GM19025 (cell line): ENCODE results near the gene IFNG-AS1.
A peak's percentile ranks its signal among the peaks of the same experiment; 100 is the strongest.

Source experiments
- ATAC-seq: cut with Tn5 transposase; IDR thresholded peaks from one replicate; pipeline ENCODE4 v1.9.1; 2021; ENCODE audit warnings: mild to moderate bottlenecking, low read depth, moderate library complexity; ENCODE audit not compliant: unreplicated experiment

Gene IFNG-AS1

GRCh38 chr12:67989184-67989920 lies at the start of gene IFNG-AS1:
IFNG-AS1 (plus strand) TSS chr12:67989447.
- ATAC-seq, result peak; percentile 26

- no peak for ATAC-seq
Measured at GRCh38 chr12:67939611-67940010, 49.6 kb upstream of the IFNG-AS1 start.

GRCh38 chr12:67940780-67941243 lies 48.4 kb upstream of the IFNG-AS1 start:
- ATAC-seq, result no peak

- no peak for ATAC-seq
Measured at GRCh38 chr12:67942724-67943123, 46.5 kb upstream of the IFNG-AS1 start.

DNA sequence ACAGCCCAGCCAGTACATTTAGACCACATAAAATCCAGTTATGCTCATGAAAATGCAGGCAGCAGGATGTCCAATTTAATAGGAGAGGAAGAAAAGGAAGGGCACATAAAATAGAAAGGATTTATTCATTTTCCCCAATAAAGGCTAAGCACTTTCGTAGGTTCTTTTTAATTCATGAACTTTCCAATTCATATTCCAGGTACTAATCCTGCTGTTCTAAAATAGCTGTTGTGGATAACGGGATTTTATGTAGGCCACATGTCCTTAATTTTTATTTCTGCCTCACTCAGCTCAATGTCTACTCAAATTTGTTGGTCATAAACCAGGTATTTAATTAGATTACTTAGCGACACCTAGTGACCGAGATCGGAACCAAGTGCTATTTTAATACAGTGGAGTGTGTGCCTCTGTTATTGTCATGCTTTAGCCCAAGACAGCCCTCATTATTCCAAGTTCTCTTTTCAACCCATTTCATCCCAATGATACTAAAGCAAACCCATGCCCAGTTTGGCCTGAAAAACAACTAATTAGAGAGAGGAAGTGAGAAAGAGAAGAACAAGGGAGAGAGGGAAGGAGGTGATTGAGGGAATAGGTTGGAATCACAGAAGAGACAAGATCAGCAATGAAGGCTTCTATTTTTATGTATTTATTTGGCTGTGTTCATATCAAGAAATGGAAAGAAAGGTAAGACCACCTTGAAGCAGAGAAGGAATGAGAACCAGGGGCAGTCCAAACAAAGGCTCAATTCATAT lies 45.9 kb upstream of the IFNG-AS1 start:
- ATAC-seq, result peak; percentile 83

GRCh38 chr12:67944093-67944492 lies 45.2 kb upstream of the IFNG-AS1 start:
- no peak for ATAC-seq

DNA sequence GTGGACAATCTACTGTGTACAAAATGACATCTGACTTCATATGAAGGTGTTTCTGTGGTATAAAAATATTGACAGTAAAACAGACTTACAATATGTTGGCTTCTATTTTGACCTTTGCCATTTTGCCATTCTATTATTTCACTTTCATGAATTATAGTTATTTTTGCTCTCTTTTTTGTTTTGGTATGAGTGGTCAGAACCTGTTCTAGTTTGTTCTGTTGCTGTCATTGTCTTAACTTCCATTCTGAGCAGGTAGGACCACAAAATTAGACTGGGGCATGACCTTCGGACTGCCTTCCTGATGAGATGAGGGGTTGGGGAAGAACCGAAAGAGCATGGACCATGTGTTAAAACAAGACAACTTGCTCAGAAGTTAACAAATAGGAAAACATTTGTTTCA lies 36.5 kb upstream of the IFNG-AS1 start:
- peak; percentile 97 for ATAC-seq

DNA sequence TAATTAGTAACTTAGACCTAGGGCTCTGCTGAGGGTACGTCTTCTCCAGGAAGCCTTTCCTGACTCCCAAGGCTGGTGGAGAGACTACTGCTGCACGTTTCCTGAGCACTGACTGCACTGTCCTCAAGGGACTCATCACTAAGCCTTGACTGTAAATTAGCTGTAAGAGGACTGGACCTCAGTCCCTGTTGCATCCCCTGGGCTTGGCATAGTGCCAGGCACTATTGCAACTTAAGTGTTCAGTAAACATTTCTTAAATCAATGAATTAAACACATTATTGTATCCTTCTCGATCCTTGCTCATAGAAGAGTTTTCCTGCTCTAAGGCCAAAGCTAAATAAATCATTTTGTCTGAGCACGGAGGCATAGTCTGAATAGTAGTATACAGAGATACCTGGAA lies 31.9 kb upstream of the IFNG-AS1 start:
- ATAC-seq, result no peak

DNA sequence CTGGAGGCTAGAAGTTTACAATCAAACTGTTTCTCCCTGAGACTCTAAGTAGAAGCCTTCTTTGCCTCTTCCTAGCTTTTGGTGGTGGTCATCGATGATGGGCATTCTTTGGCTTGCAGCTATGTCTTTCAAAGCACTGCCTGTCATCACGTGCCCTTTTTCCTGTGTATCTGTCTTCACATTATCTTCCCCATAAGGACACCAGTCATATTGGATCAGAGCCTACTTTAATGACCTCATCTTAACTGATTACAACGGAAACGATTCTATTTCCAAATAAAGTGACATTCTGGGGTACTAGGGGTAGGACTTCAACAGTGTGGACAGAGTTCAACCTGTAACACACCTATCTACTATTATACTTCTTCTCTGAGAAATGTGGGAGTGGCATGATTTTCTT lies 31.1 kb upstream of the IFNG-AS1 start:
- no peak for ATAC-seq

- no peak for ATAC-seq
Measured at GRCh38 chr12:67964456-67964855, 24.8 kb upstream of the IFNG-AS1 start.

DNA sequence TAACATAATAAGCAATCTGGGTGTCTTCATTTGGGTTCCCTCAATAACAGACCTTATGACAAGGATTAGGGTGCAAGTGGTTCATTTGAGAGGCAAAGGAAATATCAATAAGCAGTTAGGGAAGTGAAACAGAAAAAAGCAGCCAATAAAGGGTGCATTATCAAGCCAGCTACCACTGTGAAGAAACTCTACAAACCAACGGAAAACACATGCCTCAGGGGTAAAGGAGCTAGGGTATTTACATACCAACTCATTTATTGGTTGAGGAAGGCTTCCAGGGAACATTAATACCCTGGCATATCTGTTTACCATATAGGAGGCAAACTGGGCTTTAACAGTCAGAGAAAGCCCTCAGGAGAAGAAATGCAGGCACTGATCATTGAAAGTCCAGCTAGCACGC lies 22.7 kb upstream of the IFNG-AS1 start:
- ATAC-seq, result no peak

DNA sequence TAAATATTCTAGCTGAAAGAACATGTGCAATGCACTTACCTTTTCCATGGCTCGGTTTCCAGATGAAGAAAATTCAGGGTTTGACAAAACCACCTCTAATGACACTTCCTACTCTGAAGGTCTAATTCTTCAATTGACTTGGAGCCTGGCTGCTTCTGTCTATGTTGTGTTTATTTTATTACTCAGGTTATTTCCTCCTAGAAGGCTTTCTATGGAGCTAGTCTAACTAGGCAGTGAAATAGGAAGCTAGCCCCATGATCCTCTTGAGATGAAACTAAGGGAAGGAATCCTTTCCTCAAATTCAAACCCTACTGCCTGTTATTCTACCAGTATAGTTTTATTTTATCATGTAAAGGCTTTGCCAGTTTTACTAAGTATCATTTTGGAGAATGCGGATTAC lies 20.9 kb upstream of the IFNG-AS1 start:
- no peak for ATAC-seq

DNA sequence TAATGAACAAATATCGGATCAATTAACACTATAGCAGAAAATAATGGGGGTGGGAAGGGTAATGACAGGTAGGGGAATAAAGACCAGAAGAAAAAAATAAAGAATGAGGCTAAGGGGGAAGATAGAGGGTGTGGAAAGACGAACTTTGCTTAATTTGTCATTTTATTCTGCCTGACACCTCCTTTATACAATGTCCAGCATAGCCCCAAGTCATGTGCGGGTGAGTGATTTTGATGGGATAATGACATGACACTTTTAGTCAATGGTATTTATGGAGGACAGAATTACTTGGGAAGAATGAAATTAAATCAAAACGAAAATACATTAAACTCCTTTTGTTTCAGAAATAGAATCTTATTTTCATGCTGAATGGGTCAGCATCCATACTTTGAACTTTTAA lies 20.5 kb upstream of the IFNG-AS1 start:
- no peak for ATAC-seq

DNA sequence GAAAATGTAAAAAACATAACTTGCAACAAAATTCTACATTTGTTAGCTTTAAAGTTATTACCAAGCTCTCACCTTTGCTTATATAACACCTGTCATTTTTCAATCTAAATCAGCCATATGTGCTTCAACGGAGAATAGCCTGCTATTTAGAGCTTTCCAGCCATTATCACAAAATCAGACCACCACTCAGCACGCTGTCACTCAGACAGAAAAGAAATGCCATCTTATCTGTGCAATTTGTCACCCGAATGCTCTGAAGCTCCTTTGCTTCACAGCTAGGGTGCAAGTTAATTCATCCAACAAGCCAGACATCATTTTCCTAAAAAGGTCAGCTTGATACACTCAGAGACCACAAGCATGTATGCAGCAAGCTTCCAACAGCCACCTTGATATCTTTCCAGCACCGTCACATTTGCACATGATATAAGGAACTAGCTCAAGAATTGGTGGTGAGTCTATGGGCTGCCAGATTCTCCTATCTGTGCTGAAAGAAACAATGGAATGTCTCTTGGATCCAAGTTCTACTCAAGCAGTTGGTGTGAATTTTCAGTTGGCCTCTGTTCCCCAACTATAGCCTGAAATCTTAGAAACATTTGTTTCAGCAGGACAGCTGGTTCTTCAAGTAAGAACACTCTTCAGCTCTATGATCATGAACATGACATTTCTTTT lies 20.0 kb upstream of the IFNG-AS1 start:
- no peak for ATAC-seq

DNA sequence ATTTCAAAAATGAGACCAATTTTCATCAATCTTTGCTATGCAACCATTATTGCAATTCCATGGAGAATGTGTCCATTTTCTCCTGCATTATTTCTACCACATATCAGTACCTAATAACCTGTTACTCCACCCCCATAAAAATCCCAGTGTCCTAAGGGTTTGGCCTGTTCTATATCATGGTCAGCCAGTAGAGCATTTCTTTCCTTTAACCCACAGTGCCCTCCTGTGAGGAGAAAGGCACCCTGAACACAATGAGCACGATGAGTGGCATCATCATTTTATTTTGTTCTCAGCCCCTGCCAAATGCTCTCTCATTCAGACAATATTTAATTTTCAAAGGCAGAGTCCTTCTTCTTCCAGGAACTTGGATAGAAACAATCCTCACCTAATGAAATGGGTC lies 11.6 kb upstream of the IFNG-AS1 start:
- ATAC-seq, result no peak

DNA sequence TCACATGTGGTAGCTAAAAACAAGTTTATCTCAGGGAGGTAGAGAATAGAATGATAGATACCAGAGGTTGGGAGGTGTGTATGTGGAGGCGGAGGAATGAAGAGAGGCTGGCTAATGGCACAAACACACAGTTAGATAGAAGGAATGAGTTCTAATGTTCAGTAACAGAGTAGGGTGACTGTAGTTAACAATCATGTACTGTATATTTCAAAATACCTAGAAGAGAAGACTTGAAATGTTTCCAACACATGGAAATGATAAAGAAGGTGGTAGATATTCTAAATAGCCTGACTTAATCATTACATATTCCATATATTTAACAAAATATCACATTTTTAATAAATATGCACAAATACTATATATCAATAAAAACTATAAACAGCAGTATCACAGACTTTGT lies 8.9 kb upstream of the IFNG-AS1 start:
- no peak for ATAC-seq

- no peak for ATAC-seq
Measured at GRCh38 chr12:67981287-67982162, 7.7 kb upstream of the IFNG-AS1 start.

DNA sequence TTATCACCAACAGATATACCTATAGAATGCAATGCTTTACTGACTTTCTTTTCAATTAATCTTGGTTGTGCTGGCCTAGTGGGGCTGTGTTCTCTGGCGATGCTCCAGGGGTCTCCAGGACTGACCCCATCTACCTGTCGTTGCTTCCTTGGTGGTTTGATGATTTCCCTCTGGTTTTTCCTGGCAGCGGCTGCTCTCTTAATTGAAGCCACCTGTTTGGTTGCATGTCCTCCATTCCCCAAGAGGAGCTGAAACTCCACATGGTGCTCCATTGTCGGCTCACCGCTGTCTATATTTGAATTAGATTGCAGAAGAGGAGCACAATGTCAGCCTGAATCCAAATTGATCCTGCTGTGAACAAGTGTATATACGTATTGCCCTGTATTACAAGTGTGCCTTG lies 7.1 kb upstream of the IFNG-AS1 start:
- ATAC-seq, result no peak

DNA sequence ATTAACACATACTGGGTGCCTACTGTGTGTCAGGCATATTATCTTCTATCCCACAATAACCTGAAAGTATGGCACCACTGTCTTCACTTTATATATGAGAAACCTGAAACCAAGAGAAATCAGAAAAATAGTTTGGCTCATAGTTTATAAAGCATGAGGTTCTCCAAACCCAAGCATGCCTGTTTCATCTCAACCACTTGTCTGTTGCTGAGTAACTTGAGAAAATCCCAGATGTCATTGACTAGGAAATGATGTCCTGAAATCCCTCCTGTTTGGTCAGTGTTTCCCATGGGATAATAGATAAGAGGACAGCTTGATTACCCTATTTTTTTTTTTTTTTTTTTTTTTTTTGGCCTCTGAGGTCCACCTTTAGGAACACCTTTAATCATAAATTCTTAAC lies 2.6 kb upstream of the IFNG-AS1 start:
- ATAC-seq, result no peak

DNA sequence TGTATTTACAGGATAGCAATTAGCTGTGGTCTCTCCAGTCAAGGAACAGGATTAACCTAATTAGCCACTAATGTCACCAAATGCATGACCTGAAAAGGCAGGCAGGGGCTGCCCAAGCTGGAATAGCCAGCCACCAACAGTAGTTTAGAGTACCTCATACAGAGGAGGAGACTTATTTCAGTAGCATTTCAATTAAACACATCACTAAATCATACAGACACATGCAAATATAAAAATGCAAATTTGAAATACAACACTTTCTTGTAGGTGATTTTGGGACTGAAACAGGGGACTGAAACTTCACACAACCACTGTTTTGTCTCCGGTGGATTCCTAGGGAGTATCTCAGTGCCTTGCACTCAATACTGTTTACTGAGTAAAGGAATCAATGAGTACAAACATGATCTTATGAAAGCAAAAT lies 636 bp upstream of the IFNG-AS1 start:
- peak; percentile 76 for ATAC-seq
